SK-N-DZ (cell line): Measurements from ENCODE around the gene THADA.

Experiments
- DNase-seq: peaks from one replicate; pipeline ENCODE4 v3.0.0-alpha.2; 2015; ENCODE audit warnings: low spot score

Gene THADA

DNA sequence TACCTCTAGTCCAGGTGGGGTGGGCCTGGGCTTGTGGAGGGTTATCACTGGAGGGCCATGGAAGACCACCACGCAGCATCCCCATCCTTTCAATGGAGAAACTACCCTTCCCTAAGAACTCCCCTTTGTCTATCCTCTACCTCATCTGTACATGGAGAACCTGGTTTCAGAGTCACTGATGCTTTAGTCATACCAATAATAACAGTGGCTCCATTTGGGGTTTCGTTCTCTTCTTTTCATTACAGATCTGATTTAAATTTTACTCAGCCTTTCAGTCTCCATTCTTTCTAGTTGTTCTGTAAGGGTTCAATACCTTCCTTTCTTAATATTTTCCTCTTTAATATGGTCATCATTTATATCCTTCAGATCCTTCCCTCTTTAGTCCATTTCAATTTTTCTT lies 314.8 kb downstream of the THADA start:
- DNase-seq: no peak

DNA sequence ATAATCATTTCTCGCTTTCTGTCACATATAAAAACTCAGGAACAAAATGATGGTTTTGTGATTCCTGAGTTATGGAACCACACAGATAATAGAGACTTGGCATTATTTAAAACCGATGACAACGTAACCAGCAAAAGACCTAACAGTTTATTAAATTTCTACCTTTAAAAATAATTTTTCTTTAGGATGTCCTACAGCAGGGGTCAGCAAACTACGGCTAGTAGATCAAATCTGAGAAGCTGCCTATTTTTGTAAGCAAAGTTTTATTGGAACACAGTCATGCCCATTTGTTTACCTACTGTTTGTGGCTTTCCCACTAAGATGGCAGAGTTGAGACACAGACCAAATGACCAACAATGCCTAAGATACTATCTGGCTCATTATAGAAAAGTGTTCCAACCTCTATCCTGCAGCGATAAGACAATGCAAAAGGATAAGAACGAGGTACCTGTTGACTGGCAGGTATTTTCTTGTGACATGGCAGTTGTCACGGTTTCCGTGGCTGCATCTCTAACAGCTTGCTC lies 316.5 kb downstream of the THADA start:
- no peak for DNase-seq

DNA sequence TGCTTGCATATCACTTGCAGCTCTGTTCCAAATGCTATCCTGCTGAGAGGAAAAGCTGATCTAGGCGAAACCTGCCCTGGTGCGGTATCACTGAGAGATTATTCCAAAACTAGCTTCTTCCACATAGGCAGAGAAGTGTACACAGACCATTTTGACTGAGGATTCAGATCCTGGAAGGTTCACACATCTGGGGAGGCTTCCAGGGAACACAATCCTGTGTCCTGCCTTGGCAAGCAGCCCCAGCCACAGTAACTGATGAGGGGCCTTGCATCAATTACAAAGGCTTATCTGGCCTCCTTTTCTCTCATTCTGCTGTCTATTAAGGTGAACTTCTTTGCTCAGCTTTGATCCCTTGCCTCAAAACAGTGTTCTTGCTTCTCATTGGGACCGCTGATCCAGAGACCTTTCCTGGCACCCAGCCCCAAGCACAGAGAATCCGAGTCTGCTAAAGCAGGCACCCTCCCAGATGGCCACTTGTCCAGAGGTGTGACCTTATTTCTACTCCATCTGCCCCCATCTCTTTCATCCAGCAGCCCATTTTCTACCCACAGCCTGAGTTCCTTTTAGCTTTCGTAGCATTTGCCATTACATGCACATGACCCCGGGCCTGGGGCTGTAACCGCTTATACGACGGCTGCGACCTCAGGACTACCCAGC lies 317.1 kb downstream of the THADA start:
- DNase-seq: no peak

DNA sequence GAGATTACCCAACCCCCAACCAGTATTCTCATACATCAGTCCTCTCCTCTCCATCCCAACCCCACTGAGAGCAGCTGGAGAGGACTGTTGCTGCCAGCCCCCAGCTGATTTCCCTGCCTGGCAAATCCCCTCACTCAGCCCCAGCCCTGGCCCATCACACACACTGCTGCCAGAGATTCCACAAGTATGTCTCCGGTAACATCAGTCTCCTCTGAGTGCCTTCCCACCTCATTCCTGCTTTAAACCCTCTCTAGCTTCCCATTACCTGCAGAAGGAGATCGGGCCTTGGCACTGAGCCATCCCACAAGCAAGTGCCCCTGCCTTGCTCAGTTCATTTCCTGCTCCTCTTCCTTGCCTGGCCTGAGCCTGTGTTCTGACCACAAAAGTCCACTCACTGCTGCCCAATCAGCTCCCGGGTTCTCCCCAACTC lies 318.9 kb downstream of the THADA start:
- DNase-seq: no peak

DNA sequence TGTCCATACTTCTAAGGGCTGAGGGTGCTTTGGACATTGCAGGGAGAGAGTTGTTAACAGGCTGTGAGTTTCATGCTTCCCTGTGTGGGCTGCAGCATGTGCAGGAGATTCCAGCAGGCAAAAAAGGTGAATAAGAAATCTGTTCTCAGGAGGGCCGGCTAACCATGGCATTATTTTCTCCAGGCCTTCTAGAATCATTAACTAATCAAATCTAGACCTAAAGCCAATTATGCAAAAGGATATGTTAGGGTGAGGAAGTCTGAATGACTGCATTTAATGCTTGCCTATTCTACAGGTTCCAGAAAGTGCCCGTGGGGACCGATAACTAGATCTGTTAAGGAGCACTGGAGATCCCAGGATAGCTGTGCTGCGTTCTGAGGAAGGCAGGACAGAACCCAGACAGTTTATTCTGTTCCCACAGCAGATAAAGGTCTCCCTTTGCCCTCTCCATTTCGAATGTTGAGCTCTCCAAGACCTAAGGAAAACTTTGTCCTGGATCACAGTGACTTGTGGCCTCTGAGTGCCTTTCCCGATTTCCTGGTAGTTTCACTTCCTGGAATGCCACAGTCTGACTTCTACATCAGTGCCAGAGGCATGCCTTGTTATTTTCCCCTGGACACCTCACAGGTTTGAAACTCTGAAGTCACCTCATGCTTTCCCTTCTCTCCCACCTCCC lies 319.4 kb downstream of the THADA start:
- DNase-seq: peak; percentile 49

DNA sequence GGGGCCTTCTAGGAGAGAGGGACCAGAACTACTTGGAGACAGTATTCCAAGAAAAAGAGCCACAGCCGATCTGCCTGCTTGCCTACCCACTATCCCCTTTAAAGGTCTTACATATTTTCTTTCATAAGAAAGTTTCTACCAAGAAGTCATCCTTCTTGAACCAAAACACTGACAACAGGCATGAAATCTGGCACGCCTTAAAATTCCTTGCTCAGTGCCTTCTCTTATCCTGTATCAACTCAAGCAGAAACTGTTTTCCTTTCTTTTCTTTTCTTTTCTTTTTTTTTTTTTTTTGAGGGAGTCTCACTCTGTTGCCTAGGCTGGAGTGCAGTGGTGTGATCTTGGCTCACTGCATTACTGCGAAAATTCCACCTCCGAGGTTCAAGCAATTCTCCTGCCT lies 321.1 kb downstream of the THADA start:
- DNase-seq: no peak

DNA sequence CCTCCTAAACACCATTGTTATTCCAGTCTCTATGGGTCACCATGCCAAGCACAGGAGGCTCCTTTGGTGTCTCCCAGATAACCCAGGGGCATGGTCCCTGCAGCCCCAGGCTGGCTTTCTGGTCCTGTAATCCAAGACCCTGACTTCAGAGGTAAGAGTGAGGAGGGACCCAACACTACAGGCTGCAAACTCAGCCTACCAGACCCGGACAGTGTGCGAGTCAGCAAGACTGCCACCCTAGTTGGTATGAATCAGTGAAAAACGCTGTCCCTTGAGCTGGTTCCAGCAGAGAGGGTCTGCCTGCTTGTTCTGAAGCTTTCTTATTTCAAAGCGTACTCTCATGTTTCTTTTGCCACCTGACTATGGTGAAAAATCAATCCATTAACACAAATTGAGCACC lies 321.8 kb downstream of the THADA start:
- no peak for DNase-seq

DNA sequence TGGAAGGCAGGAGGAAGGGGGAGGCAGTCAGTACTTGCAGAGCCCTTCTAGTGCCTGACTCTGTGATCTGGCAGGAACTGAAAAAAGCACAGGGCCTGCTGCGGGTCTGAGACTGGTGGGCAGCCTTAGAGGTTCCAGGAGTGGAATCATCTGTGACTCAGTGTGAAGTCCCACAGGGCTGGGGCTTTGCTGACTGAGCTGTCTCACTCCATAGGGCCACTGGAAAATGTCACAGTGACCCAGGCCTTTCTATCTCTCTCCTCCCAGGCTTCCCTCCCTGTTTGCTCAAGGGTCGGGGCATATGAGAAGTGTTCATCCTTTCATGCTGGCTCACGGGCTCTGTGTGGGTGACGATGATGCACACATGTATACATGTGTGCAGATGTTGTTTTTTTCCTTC lies 322.3 kb downstream of the THADA start:
- DNase-seq: no peak

DNA sequence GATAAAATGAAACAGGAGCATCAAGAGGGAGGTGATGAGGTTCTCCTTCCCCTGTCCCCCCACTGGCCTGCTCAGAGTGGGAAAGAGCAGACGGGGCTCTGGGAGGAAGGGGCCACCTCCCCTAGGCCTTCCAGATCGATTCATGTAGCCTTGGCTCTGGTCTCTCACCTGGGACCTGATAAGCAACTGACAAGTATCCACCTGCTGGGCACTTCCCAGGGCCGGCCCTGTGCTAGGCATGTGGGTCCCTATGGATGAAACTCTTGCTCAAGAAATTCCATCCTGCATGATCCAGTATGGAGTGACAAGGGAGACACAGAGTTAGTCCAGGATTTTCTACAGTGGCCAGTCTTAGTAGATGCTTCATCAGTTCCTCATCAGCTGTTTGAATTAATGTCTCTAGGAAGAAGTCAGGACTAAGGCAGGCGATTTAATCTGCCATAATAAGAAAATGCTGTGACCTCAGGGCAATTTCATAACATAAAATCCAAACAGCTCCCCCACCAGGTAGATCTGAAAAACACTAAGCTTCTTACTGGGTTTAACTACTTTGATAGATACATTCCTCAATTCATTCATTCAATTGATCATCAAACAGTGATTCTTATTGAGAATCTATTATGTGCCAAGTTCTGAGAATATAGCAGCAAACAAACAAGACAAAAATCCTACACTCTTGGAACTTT lies 324.8 kb downstream of the THADA start:
- no peak for DNase-seq

DNA sequence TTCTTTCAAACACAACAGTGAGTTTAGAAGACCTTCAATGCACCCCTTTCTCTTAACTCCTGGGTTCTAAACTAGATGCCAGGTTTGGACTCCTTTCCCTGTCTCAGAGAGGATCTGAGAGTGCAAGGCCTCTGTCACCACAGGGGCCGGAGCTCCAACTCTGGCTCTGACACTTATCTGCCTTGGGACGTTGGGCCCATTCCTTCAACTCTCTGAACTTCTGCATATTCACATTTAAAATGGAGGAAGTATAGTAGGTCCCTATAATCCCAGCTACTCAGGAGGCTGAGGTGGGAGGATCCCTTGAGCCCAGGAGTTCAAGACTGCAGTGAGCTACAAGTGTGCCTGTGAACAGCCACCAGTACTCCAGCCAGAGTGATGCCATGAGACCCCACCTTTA lies 325.4 kb downstream of the THADA start:
- no peak for DNase-seq

DNA sequence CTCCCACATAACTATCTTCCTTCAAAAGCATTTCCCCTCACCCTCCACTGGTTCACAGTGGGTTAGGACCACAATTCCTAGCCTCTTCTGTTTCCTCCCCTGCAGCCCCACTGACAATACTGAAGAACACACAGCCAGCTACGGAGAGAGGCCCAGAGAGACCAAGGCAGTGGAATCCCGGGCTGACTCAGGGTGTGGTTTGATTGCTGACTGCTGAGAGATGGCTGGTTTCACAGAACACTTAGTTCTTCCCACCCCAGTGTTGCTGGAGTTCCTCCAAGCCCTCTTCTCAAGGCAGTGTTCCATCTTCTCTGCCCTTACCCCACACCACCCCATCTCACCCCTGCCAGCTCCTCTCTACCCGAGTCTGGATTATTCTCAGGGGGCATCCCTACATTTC lies 326.1 kb downstream of the THADA start:
- DNase-seq: no peak

DNA sequence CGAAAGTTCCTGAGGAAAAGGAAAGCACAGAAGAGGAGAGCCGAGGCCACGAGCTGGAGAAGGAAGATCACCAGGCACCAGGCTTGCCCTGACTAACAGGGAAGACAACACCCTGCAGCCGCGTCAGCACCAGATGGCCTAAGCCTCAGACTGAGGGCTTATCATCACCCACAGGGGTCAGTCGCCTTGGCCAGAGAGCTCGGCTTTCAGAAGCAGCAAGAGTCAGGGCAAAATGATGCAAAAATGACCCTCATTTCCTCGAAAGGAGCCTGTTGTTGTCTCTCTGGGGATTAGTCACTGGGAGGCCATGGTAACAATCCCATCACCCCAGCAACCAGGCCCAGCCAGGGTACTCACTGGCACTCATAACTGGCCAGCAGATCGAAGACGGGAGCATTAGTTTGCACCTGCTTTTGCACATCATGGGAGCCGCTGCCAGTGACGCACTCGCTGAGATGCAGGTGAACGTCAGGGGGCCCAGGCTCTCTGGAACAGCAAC lies 326.7 kb downstream of the THADA start:
- peak; percentile 48 for DNase-seq

DNA sequence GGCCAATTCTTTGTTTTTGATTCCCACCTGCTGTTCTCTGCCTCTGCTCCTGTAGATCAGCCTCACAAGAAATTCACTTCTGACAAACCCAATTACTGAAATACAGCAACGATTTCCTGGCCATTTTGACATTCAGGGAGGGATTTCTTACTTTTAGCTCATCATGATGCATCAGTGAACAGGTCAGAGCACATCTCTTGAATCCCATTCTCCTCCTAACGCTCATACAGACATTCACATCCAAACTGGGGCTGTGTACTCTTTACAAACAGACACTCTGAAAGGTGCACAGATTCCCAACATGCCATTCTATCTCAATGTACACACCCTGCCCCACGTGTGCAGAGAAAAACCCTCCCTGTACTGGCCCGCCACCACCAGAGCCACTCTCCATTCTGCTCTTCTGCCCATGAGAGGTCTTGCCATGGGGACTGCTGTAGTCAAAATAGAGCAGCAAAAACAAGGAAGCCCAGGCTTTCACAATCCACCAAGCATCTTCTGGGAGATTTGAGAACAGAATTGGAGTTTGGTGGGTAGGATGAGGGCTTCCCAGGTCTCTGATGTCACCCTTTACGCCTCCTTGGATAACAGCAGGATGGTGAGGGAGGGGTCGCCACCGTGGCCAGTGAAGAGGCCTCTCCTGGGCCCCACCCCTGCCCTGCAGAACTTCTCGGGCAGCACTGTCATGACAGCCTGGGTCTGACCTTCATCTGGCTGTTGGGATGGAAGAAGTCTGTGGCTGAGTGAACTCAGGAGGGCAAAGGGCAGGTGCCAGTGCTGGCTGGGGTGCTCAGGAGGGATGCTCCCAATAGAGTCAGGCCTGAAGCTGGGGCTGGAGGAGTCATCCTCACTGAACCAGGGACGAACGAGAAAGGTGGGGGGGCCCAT lies 327.5 kb downstream of the THADA start:
- DNase-seq: no peak

DNA sequence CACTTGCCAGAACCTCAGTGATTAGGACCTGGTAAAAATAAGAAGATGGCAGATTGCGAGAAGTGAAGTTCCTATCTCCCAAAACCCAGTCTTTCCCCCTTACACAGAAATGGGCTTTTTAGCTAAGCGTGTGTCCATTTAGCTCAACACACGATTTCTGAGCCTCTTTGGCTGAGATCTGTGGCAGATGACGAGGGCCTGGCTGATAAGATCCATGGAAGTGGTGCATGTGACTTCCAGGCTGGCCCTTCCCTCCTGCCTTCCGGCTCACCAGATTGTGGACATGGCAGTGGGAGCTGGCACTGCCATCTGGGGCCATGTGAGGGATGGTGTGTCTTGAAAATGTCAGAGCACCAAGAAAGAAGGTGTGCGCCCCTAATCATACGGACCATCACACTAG lies 328.5 kb downstream of the THADA start:
- no peak for DNase-seq

DNA sequence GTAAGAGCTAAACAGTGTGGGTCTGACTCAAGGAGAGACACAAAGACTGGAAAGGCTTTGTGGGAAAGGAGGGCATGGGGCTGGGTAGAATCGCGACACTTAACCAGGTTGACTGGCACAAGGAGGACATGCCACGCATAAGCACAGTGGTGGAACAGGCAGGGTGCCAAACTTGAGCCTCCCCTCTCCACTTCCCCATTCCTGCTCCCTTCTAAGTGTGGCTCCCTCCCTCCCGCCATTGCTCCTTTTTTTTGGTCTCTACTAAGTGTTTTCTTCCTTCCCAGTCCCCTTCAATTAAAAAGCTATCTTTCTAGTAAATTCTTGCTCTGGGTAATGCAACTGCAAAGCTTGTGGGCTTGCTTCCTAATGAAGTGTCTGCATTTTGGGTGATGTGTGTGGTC lies 329.1 kb downstream of the THADA start:
- no peak for DNase-seq

DNA sequence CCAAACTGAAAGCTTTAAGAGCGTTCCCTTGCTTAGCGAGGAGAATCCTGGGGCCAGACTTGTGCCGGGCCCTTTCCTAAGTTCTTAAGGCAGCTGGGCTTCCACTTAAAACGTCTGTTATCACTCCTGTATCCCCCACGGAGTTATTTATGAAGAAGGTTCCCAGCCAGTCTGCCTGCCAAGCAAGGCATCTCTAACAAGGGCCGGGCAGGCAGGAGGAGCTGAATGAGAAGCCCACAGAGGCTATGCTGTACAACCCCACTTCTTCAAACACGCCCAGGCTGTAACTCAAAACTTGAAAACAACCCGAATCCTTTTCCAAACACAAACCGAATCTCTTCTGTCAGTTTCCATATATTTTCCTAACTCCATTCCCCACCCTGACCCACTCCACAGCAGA lies 330.4 kb downstream of the THADA start:
- DNase-seq: peak; percentile 23

DNA sequence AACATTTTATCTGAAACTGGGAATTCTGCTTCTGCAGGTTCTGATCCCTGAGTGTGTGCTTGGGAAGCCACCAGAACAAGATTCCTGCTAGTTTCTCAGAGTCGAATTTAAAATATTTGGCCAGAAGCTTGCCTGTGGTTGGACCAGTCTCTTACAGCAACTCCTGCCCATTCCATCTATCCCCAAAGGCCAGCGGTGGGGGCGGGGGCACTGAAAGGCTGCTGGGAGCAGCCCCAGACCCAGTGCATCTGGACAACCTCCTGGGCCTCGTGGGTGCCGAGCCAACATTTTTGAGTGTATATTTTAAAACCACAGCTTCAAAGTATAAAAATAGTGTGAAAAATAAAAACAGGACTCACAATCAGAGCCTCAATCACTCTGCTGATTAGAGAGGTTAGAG lies 330.8 kb downstream of the THADA start:
- no peak for DNase-seq

DNA sequence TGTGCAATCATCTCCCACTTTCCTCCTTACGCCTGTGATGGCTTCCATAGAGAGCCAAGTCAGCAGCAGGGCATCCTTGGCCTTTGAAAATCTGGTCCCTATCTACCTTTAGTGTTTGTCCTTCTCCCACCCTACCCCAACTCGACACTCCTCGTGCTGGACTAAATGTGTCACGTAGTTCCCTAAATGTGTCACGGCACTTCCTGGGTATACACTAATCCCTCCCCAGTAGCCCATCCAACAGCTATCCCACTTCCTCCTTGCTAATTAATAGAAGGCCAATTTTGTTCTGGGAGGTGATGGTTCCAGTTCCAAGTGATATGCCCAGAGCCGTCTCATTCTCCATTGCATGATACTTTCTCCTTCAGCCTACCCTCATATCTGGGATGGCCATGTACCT lies 332.9 kb downstream of the THADA start:
- DNase-seq: no peak

DNA sequence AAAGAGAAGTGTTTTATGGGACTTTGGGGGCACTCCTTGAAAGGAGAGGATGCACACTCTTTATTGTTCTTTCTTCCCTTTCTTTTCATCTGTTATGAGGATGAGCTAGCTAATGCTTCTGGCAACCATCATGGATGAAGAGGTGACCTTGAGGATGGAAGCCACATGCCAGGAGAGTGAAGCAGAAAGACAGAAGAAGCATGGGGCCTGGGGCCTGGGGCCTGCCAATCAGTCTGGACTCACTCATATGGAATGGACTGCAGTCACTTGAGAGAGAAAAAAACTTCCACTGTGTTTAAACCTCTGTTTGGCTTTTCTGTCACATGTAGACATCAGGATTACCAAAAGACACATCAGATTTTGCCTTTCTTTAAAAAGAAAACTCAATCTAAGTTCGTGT lies 333.6 kb downstream of the THADA start:
- no peak for DNase-seq

DNA sequence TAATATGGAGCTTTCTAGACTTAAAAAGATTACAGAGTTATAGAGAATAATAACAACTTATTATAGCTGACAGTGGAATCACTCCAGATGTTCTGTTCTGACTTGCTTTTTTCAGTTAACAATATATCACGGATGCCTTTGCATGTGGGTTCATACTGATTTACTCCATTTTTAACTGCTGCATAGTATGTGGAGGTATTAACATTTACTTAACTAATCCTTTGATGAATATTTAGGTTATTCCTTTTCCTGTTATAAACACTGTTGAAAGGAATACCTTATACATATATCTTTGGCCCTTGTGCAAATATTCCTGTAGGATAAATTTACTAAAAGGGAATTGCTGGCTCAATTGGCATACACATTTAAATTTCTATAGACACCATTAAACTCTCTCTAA lies 336.3 kb downstream of the THADA start:
- no peak for DNase-seq

DNA sequence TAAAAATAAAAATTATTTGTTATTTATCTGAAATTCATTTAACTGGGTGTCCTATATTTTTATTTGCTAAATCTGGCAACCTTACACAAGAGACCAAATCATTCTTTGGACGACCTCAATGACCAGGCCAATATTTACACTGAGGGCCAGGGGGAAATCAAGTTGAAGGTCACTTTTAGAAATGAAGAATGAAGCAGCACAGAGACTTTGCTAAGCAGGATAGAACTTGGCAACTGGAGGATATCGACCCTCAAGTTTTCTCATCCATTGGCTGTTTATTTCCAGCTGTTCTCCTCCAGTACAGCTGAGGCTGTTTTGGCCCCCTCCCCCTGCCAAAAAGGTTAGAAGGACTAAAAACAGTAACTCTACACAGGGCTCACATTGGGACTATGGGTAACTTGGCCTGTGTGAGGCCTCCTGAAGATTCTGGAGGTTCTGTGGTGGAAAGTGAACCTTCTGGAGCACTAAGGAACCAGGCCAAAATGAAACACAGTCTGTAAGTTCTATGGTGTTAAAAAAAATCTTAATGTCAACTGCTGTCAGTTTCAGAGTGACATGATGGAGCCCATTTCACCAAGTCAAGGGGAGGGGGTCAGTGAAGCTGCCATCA lies 337.2 kb downstream of the THADA start:
- DNase-seq: no peak
